Measurements from ENCODE around the gene ALDH1L1.

- TF ChIP-seq CTCF (IDR thresholded peaks at IDR 0.05): no peak
- TF ChIP-seq POLR2A (IDR thresholded peaks at IDR 0.05): no peak
- TF ChIP-seq EP300 (IDR thresholded peaks at IDR 0.05): no peak
Observed at GRCh38 chr3:126118591-126118990, 61.8 kb downstream of the ALDH1L1 start.

All from ovary (tissue), 3 donors.